Suppressor macrophage (primary cell): ENCODE data around the gene ISL1.
A peak's percentile ranks its signal among the peaks of the same experiment; 100 is the strongest.

ENCODE experiments used
- DNase-seq, 4 experiments: peaks; one replicate each; pipeline ENCODE4 v3.0.0-alpha.2; 2020 to 2022
- total RNA-seq, 17 experiments: gene quantifications; one replicate each; lab custom pipeline; 2026; ENCODE audit warnings: mixed read lengths in 6 of 17, inconsistent platforms in 3 of 17; lab: John Stamatoyannopoulos, UW

The ISL1 gene
- 0 to 1.3 (median 0) reads per million in 17 experiments for total RNA-seq

DNA sequence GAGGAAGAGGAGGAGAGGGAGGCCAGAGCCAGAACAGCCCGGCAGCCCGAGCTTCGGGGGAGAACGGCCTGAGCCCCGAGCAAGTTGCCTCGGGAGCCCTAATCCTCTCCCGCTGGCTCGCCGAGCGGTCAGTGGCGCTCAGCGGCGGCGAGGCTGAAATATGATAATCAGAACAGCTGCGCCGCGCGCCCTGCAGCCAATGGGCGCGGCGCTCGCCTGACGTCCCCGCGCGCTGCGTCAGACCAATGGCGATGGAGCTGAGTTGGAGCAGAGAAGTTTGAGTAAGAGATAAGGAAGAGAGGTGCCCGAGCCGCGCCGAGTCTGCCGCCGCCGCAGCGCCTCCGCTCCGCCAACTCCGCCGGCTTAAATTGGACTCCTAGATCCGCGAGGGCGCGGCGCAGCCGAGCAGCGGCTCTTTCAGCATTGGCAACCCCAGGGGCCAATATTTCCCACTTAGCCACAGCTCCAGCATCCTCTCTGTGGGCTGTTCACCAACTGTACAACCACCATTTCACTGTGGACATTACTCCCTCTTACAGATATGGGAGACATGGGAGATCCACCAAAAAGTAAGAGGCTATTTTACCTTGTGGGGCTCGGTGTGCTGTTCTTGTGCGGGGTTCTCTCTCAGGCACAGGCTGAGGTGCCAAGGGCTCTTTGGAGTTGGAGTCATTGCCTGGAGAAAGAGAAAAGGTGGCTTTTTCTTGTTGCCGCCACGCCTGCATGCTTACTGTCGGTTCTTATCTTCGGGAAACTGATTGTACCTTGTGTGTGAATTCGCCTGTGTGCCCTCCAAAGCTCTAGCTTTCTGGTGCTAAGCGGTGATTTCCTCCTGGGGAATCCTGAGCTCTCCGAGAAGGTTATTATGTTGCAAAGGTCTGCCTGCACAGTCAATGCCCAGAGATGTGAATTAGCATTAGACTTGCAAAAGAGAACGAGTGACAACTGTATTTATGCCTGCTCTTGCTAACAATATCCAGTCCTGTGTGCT, at the start of gene ISL1:
Gene ISL1, plus strand, starts transcription at position 318 of the 991 bp plus-strand sequence. Its CDS starts 224 bp downstream, at position 542.
- no peak for DNase-seq

- no peak for DNase-seq
Measured at GRCh38 chr5:51336878-51337277, 46.4 kb upstream of the ISL1 start.

GRCh38 chr5:51345106-51345505, 38.1 kb upstream of the ISL1 start:
- no peak for DNase-seq

DNA sequence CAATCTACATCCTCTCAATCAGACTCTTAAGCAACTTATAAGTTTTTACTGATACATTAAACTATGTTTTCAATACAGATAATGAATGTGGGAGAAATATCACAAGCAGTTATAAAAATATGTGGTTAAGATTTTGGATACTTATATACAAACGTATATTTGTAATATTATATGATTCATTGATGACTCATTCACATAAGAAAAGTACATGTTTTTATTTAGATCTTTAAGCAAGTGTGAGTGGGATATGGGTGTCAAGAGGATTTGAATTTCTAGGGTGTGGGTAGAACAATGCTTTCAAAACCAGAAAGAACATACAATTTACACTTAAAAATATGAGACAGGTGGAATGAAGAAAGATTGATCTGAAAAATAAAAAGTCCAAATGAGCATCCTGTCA, 36.1 kb upstream of the ISL1 start:
- no peak for DNase-seq

DNA sequence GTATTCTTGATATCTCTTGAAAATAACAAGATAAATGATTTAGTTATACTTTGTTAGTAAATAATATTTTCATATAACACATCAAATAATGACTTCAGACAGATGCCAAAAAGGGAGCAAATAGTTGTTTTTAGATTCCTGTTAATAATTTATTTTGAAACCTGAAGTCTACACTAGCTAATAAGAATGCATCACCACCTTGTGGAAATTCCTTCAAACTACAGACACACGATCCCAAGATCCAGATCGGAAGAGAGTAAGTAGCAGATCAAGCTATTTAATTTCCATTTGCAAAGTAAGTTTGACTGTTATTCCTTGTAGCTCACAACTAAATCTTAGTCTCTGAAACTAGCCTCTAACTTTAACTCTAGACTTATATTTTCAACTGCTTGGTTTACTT, 35.5 kb upstream of the ISL1 start:
- no peak for DNase-seq

DNA sequence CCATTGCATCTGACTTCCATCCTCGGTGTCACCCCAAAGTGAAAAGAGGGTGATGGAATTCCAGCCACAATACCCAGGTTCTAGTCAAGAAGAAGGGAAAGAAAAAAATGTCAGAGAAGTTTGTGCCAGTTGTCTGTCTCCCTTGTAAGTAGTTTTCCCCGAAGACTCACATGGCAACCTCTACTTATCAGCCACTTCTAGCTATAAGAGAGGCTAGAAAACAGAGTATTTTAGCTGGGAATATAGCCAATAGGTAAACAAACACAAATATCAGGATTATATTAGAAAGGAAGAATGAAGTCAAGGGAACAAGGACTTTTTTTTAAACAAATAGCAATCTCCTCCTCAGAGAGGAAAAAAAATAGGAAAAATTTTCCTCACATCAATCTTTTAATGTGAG, 12.2 kb upstream of the ISL1 start:
- DNase-seq, result no peak

DNA sequence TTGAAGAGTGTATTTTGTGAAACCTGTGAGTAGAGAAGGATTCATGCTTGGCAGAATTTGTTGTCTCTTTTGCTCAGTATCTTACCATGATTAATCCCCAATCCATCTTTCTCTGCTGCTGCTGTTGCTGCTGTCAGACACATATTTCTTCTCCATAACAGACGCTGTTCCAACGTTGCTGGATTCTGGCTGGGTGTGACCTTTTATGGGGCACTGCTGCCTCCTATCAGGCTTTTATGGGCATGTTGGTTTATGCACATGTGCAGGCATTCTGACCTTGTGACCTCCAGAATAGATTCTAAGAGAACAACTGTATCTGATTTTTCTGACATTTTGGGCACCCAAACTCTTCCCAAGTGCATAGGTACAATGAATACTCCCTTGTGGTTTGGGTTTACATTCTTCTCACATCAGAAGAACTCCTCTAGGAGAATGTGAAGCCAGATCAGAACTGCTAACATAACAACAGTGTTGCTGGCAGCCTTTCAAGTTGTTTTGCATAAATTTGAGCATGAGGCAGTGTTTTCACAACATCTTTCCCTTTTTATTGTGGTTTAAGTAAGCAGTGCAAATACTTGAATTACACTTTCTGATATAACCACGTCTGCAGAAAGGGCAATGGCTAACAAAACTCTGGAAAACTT, 9.2 kb upstream of the ISL1 start:
- no peak for DNase-seq

DNA sequence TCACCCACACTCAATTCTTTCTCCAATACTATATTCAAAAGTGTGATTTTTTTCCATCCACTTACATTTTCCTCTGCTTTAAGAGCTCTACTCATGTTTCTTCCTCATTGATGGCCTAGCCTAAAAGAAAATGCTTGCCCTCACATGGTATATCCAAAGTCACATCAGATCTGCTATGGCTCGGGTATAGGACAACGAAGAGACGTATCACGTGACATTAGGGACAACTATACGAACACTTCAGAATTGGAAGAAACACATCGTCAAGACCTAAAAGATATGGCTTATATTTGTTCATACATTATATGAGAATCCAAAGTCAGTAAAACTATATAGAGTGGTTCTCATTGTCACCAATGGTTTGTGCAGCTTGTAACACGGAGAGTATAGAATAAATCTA, 8.2 kb upstream of the ISL1 start:
- no peak for DNase-seq

GRCh38 chr5:51376509-51376908, 6.7 kb upstream of the ISL1 start:
- DNase-seq, result no peak

DNA sequence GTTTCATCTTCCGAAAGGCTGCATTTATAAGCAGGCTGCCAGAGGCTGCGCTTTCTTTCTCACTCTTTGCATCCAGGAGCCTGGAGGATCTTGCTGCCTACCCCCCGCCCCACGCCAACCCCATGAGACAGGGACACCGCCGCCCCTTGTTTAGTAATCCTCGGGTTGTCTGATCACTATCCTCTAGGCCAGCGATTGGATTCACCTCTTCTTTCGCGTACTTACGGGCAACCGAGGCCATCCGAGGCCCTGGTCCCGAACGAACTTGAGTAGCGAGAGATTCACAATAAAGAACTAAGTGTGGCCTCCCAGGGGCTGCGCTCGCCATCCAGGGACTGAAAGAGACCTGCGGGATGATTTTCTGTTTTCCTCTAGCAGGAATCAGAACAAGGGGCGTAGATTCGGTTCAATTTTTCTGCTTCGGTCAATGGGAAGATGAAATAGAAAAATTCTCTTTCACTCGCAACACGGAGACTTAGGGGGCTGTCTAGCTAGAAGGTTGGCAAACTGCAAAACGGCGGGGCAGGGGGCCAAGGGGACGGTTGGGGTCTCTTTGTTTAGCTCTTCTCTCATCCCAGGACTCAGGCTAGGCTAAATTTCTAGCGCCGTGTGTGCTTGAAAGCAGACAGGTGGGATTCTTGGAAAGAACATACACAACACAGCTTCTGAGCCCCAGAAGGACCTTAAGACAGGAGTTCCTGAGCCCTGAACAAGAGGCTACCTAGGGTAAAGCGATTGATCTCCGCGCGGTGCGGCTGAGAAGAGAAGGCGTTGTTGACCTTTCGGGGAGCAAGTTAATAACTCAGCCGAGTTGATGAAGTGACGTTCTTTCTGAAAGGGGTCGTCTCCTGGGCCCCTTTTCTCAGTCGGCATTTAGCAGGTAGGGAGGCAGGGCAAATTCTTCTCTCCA, 5.8 kb upstream of the ISL1 start:
- DNase-seq, result no peak

DNA sequence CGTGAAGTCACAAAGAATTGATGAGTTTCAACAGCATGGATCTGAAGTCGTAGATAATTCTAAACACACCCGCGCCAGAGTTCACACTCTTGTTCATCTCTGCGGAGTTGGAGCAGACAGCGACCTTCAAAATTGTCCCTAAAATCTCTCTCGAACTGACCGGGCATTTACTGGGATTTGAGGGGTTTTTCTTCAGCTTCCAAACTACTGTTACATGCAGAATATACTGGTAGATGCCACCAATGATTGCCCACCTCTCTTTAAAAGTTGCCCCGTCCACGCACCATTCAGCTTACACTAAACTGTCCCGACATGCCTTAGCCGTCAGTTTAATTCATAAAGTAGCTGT, 5.2 kb upstream of the ISL1 start:
- DNase-seq, result no peak

DNA sequence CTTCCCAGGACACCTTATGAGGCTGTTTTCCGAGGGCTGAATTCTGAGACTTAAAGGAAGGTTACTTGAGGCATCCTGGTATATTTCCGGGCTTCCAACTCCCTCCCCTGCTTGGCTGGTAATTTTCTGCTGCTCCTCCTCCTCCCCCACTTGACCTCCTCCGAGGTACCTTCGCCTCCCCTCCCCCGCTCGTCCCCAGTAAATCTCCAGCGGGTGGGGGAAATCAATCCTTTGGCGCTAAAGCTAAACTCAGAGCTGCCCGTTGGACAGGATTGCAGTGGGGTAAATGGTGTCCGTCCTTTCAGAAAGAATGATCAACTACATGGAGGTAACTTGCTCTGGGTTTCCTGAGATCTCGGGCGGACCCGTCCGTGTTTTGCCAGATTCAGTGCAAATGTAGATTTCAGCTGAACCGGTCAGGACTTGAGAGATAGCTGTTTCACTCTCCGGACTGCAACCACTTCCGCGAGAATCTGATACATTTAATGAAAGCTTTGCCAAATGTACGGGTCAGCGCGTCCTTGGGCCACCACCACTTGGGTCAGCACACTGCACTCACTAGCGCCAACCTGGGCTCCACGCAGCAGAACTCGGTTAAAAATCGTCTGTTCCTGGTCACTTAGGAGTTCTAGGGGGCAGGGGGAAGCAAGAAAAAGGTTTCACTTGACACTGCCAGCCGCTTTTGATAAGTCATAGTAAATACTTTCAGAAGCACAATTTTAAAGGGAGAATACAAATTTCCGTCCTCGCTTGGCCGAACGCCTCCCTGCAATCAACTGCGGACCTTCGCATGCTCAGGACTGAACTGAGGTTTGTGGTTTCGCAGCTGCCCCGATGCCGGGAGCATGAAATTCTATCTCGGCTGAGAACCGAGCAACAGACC, 4.6 kb upstream of the ISL1 start:
- no peak for DNase-seq

DNA sequence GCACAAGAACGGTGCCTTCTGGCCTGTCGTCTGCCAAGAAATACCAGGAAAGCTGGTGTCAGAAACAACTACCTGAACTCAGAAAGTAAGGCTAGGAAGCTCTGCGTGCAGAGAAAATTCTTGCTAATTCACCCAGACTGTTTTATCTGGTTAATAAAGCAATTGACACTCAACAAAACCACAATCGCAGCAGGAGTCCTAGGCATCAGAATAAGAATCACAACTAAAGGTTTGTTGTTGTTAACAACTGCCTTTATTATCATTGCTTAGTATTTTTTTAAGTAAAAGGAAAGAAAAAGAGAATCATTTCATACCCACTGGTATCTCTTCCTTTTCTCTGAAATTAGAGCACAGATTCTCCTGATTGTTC, 3.9 kb upstream of the ISL1 start:
- DNase-seq, result no peak

- DNase-seq, result peak; percentile 2 to 27 (median 13)
Measured at GRCh38 chr5:51380603-51381207, 2.5 kb upstream of the ISL1 start.

GRCh38 chr5:51381761-51382474, 1.3 kb upstream of the ISL1 start:
- DNase-seq, result no peak

- no peak for DNase-seq
Measured at GRCh38 chr5:51382521-51383130, 622 bp upstream of the ISL1 start.

DNA sequence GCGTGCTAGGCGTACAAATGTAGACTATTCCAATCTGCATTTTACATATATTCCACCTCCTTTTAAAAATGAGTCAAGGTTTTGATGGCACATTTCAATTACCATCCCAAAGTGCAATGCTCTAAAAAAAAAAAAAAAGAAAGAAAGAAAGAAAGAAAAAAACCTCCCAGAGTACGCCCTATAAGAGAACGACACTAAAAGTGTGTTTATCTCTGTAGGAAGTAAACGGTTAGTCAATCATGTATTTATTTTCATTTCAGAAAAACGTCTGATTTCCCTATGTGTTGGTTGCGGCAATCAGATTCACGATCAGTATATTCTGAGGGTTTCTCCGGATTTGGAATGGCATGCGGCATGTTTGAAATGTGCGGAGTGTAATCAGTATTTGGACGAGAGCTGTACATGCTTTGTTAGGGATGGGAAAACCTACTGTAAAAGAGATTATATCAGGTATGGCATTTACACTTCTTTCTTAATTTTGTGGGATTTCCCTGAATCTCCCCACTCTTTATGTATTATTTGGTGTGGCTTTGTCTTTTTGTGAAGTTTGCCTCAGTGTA, 1.1 kb downstream of the ISL1 start:
- no peak for DNase-seq

DNA sequence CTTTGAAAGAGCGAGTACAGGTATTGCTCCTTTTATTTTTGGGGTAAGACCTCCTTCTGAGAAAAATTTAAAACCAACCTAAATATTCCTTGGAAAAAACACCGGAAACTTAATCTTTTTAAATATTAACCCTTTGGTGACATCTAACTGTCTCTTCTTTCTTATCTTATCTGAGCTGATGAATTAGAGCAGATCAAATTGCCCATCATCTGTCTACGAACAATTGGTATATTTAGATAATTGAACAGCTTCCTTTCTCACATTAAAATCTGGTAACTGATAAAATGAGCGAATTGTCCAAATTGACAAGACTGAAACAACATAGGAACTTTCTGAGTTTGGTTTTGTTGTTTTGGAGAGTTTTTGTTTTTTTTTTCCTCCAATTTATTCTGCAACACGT, 2.0 kb downstream of the ISL1 start:
- DNase-seq, result no peak

DNA sequence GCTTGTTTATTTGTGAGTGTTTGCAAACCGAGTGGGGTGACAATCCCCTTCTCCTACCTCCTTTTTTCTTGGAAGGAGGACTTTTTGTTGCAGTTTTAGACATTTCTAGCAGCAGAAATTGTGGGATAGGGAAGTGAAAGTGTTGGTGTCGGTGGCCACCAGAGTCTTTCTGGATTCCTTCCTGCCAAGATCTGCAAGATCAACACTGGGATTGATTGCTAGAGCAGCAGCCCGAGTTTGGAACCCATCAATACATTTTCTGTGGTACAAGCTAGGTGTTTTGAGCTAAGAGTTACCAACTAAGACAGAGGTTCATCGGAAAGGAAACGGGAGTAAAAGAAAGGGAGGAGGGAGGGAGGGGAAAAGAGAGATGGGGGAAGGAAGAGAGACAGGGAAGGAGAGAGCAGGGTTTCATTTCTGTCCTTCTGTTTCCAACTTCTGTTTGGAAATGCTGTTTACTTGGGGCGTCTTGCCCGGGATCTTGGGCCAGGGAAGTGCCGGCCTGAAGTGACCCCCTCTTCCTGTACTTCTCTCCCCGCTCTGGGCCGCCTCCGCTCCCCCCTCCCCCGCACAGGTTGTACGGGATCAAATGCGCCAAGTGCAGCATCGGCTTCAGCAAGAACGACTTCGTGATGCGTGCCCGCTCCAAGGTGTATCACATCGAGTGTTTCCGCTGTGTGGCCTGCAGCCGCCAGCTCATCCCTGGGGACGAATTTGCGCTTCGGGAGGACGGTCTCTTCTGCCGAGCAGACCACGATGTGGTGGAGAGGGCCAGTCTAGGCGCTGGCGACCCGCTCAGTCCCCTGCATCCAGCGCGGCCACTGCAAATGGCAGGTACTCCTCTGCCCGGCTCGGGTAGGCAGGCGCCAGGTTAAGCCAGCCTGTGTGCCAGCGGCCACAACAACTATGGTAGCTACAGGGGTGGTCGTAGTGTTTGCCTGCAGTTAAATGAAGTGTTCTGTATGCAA, 4.0 kb downstream of the ISL1 start:
- peak in 1 of 4 experiments; percentile 3 for DNase-seq
